Kidney tubule cell (primary cell): Measurements from ENCODE around the gene SLC25A3.
"Not testable (repeated sequence)": the region's sequence is repeated elsewhere in the genome, so short reads cannot be mapped to it uniquely, and the experiment has no call there.

Experiments used
- DNase-seq: peaks from one replicate; pipeline ENCODE4 v3.0.0-alpha.2; 2018; ENCODE audit warnings: low spot score

Gene SLC25A3

GRCh38 chr12:98594050-98594835, 757 bp downstream of the SLC25A3 start:
- peak; percentile 35 for DNase-seq

- DNase-seq = peak; percentile 76
Measured at GRCh38 chr12:98595243-98595988, 1.9 kb downstream of the SLC25A3 start.

- DNase-seq = not testable (repeated sequence)
Measured at GRCh38 chr12:98597313-98597712, 3.8 kb downstream of the SLC25A3 start.

DNA sequence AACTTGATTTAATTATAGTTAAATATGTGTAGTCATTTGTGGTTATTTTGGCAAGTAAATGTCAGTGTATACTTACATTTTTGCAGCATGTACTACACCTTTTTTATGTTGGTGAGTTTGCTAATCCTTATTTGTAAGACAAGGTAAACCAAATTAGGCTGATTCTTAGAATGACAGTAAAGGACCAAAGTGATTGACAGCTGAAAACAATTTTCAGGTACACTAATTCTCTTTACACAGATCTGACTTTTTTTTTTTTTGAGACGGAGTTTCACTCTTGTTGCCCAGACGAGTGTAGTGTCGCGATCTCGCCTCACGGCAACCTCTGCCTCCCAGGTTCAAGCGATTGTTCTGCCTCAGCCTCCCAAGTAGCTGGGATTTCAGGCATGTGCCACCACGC, 8.4 kb downstream of the SLC25A3 start:
- DNase-seq = no peak

- DNase-seq = no peak
Measured at GRCh38 chr12:98606359-98606988, 13.0 kb downstream of the SLC25A3 start.

DNA sequence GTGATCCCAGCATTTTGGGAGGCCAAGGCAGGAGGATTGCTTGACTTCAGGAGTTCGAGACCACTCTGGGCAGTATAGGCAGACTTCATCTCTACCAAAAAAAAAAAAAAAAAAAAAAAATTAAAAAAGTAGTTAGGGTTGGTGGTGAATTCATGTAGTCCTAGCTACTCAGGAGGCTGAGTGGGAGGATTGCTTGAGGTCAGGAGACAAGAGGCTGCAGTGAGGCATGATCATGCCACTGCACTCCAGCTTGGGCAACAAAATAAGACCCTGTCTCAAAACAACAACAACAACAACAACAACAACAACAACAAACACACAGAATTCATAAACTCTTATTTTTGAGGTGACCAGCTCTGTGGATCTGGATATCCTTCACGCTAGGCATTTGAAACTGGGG, 17.1 kb downstream of the SLC25A3 start:
- DNase-seq = no peak

- no peak for DNase-seq
Measured at GRCh38 chr12:98612696-98613334, 19.3 kb downstream of the SLC25A3 start.

GRCh38 chr12:98618952-98619351, 25.5 kb downstream of the SLC25A3 start:
- DNase-seq = no peak

GRCh38 chr12:98635657-98636323, 42.3 kb downstream of the SLC25A3 start:
- peak; percentile 87 for DNase-seq

- no peak for DNase-seq
Measured at GRCh38 chr12:98637068-98637467, 43.6 kb downstream of the SLC25A3 start.

- DNase-seq = no peak
Measured at GRCh38 chr12:98638009-98638408, 44.5 kb downstream of the SLC25A3 start.

DNA sequence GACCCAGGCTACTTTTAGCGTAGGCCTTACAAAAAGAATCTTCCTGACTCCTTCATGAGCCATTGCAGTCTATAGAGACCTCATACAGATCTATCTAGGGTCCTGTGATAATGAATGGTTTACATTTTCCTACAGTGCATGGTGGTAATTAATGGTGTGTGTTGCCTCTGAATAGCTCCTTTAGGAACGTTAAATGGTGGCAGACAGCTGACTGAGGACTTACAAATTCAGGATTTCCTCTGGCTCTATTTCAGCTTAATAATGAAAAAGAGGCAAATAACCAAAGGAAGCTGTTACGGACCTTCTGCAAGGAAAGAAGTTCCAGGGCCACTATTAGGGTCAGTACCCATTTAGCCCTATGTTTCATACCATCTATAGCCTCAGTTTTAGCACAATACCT, 46.0 kb downstream of the SLC25A3 start:
- no peak for DNase-seq

DNA sequence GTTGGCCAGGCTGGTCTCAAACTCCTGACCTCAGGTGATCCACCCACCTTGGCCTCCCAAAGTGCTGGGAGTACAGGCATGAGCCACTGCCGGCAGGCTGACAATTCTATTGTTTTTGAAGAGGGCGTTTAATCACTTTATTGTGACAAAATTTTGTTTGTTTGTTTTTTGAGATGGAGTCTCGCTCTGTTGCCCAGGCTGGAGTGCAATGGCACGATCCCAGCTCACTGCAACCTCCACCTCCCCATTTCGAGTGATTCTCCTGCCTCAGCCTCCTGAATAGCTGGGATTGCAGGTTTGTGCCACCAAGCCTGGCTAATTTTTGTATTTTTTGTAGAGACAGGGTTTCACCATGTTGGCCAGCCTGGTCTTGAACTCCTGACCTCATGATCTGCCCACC, 49.3 kb downstream of the SLC25A3 start:
- DNase-seq = not testable (repeated sequence)

DNA sequence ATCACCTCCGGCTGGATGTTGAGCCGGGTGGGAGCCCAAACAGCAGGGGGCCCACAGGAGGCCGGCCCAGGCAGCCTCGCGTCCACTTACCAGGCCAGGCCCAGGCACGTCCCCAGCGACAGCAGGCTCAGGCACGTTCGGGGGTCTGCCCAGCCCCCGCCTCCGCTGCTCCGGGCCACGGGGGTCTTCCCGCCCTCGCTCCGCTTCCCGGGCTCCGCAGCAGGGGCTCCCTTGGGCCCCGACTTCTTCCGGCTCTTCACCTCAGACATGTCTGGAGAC, 50.9 kb downstream of the SLC25A3 start:
- DNase-seq = no peak

- DNase-seq = peak; percentile 98
Measured at GRCh38 chr12:98644712-98645571, 51.5 kb downstream of the SLC25A3 start, which contains the start of the genes APAF1 and IKBIP. APAF1 (plus strand) TSS chr12:98645290; CDS start chr12:98648360, 3,070 bp downstream. IKBIP (minus strand) TSS chr12:98644788; CDS start chr12:98644701, 87 bp downstream.

DNA sequence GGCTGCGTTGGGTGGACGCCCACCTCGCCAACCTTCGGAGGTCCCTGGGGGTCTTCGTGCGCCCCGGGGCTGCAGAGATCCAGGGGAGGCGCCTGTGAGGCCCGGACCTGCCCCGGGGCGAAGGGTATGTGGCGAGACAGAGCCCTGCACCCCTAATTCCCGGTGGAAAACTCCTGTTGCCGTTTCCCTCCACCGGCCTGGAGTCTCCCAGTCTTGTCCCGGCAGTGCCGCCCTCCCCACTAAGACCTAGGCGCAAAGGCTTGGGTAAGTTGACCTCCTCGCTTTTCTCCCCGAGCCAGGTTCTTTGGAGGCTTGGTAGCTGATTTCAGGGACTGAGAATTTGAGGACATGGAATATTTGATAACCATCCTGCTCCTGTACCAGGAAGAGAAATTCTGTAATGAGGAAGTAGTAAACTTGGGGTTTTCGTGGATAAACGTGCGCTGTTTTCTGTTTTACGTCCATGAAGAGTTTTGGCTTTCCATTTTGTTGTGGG, 52.1 kb downstream of the SLC25A3 start:
- DNase-seq = peak; percentile 28

DNA sequence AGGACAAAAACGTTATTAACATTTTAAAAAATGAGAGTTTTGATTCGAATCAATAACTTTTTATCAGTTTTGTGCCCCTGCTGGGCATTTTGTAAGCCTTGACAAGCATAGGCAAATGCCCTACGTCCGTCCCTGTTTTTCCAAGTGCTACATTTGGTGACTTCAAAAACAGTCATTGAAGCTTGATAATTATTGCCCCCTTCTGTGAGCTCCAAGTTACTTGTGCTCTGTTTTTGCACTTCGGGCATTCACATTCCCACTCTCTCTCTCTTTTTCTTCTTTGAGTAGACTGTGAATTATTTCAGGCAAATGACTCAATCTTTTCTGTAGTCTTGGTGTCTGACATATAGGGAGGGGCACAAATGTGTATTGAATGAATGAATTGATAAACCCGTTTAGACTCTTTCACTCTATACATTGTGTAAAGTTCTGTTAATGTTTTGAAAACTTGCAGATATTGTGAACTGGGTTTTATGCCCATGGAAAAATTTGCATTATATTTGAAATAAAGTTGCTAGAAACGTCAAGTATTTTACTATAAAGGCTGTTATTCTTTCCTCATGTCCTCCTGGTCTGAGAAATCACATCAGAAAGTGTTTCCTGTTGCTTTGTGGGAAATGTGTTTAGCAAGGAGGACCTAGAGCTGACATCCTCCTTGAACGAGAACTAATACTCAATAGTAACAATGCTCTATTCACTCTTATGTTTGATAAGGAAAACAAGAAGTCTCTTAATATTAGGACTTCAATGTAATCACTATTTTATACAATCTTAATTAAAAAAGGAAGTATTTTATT, 53.0 kb downstream of the SLC25A3 start:
- peak; percentile 44 for DNase-seq

GRCh38 chr12:98651328-98651727, 57.8 kb downstream of the SLC25A3 start:
- DNase-seq = no peak

GRCh38 chr12:98653866-98654493, 60.5 kb downstream of the SLC25A3 start:
- peak; percentile 47 for DNase-seq
